Measurements from ENCODE around the gene FOXJ3. TPM values are rescaled to one million over a fixed set of nuclear protein-coding genes. Genes with fewer than 3 reads are reported as not detected.
A peak's percentile ranks its signal among the peaks of the same experiment; 100 is the strongest.

Gene FOXJ3
- total and polyA plus RNA-seq, 2 donors (not counting 1 experiment from before 2014, with no cell fraction given), result 15.4 to 76.4 TPM

DNA sequence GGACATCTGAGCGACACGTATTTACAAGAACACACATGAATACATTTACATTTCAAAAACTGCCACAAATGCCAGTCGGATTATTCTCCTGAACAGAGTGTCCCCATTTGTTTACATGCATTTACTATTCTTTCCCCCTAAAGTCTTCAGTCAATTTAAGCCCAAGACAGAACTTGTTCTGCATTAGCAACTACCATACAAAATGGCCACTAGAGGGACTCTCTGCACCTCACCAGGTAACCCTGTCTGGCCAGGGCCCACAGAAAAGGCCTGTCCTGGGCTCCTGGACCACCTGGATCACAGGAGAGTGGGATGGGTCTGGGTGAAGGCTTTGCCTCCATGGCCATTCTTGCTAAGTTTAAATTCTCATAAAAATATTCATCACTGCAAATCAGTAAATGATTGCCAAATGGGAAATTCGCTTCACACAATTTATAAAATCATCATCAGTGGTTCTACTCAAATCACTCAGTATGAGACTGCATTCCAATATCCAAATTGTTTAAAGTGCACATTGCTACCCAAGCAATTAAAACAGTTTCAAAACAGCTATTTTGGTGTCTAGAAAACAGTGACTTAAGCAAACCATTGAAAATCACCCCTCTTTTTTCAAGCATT lies 158.0 kb downstream of the FOXJ3 start:
- no peaks in the 10 kb centered on the region for H3K4me1 Mint-ChIP-seq
- peak; percentile 44 for DNase-seq
- no peaks in the 10 kb centered on the region for H4K20me1 ChIP-seq (ENCODE audit: control insufficient read depth, insufficient read depth, low read length, poor library complexity, severe bottlenecking)
- no peak overlapping the region for H2AFZ ChIP-seq (ENCODE audit: insufficient read depth, low read depth, low read length, poor library complexity, severe bottlenecking)
- peaks cover 0 to 3% of the 10 kb centered on the region in 2 donors for H3K4me1 ChIP-seq (ENCODE audit: control insufficient read depth in 2 of 2, insufficient read depth in 2 of 2, low read length in 2 of 2)
- ChIA-PET POLR2A (no interaction called here), CTCF (interaction anchor here (0.8 kb wide), 1 partner anchor 310 kb away, joined by 3 read pairs; no protein-coding TSS in a partner anchor)
- no peaks in the 10 kb centered on the region for H3K9me3 Mint-ChIP-seq (ENCODE audit: insufficient read depth)
- H3K9ac ChIP-seq (ENCODE audit: low read length), result no peak overlapping the region
- peaks cover 5 to 15% of the 10 kb centered on the region in 2 experiments for H3K36me3 ChIP-seq (replicated peaks in 1 of 2; ENCODE audit: control extremely low read depth in 1 of 2, control insufficient read depth in 1 of 2, extremely low read depth in 1 of 2, insufficient read depth in 2 of 2, low read length in 1 of 2)
- no peak for TF ChIP-seq EZH2 (IDR thresholded peaks at IDR 0.05; ENCODE audit: borderline replicate concordance, insufficient read depth, low read depth, low read length, poor library complexity, severe bottlenecking)
- TF ChIP-seq, protein P1, sequence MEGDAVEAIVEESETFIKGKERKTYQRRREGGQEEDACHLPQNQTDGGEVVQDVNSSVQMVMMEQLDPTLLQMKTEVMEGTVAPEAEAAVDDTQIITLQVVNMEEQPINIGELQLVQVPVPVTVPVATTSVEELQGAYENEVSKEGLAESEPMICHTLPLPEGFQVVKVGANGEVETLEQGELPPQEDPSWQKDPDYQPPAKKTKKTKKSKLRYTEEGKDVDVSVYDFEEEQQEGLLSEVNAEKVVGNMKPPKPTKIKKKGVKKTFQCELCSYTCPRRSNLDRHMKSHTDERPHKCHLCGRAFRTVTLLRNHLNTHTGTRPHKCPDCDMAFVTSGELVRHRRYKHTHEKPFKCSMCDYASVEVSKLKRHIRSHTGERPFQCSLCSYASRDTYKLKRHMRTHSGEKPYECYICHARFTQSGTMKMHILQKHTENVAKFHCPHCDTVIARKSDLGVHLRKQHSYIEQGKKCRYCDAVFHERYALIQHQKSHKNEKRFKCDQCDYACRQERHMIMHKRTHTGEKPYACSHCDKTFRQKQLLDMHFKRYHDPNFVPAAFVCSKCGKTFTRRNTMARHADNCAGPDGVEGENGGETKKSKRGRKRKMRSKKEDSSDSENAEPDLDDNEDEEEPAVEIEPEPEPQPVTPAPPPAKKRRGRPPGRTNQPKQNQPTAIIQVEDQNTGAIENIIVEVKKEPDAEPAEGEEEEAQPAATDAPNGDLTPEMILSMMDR (IDR thresholded peaks at IDR 0.05), result peak; percentile 84
- WGBS (ENCODE audit: insufficient coverage), result 84% methylated on average over 4 of the region's 4 CpGs
- no peak for ATAC-seq (ENCODE audit: low read depth)
- no peak overlapping the region for H3K4me3 Mint-ChIP-seq
- H3K4me3 ChIP-seq (ENCODE audit: control extremely low read depth in 1 of 5, extremely low read depth in 1 of 5, insufficient read depth in 1 of 5, low read depth in 2 of 5, low read length in 4 of 5), result no peak overlapping the region
- no peak overlapping the region for H3K27ac ChIP-seq (ENCODE audit: low read length in 2 of 2)
- H3K27me3 ChIP-seq (replicated peaks in 1 of 4; ENCODE audit: control extremely low read depth in 1 of 4, control insufficient read depth in 3 of 4, insufficient read depth in 4 of 4, low read length in 3 of 4), result no peaks in the 10 kb centered on the region
- H3K79me2 ChIP-seq (ENCODE audit: control insufficient read depth, insufficient read depth, low read length), result no peaks in the 10 kb centered on the region
- no peaks in the 10 kb centered on the region for H3K9me3 ChIP-seq (ENCODE audit: control extremely low read depth in 1 of 3, control insufficient read depth in 2 of 3, insufficient read depth in 1 of 3, low read length in 2 of 3)
- H3K27ac Mint-ChIP-seq, result no peak overlapping the region
- H3K4me2 ChIP-seq (replicated peaks; ENCODE audit: low read depth, low read length, poor library complexity, severe bottlenecking), result no peak overlapping the region
- intact Hi-C loops (cut with micrococcal nuclease), result no loop called here
- H3K27me3 Mint-ChIP-seq, result no peaks in the 10 kb centered on the region

DNA sequence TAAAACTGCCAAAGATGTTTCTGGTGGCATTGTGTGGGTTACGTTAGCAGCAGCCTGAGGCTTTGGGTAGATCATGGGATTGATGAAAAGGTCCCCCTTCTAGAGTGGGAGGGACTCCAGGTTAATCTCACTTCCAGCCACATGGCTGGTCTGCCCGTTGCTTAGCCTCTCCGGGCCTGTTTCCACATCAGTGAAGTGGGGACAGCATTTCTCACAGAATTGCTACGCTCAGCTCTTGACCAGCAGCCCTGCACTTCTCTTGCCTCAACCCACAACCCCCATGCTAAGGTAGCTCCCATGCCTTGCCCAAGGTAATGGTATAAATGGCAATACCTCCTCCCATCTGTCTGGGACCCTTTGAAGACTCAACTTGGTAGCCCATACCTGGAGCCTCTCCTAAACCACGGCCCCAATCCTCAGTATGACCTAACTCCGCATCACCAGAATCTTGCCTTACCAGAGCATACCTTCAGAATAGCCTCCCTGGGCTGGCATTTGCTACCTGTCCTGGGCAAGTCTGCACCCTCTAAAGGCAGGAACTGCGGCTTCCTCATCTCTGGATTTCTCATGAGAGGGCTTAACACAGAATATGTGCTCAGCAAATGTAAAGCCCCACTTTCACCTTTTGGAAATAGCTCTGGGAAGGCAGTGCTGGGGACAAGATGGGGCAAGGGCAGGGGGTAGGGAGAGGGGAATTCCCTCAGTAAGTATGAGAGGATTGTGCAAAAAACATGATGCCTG lies 159.6 kb downstream of the FOXJ3 start:
- Mint-ChIP-seq H3K27ac (no peak overlapping the region), H3K9me3 (ENCODE audit: insufficient read depth) (no peaks in the 10 kb centered on the region), H3K4me1 (no peaks in the 10 kb centered on the region), H3K27me3 (no peaks in the 10 kb centered on the region), H3K4me3 (no peak overlapping the region)
- Histone ChIP-seq H3K9me3 (ENCODE audit: control extremely low read depth in 1 of 3, control insufficient read depth in 2 of 3, insufficient read depth in 1 of 3, low read length in 2 of 3) (no peaks in the 10 kb centered on the region), H3K4me3 (ENCODE audit: control extremely low read depth in 1 of 5, extremely low read depth in 1 of 5, insufficient read depth in 1 of 5, low read depth in 2 of 5, low read length in 4 of 5) (no peak overlapping the region), H3K27ac (ENCODE audit: low read length in 2 of 2) (no peak overlapping the region), H3K36me3 (replicated peaks in 1 of 2; ENCODE audit: control extremely low read depth in 1 of 2, control insufficient read depth in 1 of 2, extremely low read depth in 1 of 2, insufficient read depth in 2 of 2, low read length in 1 of 2) (peaks cover 3 to 7% of the 10 kb centered on the region in 2 experiments), H2AFZ (ENCODE audit: insufficient read depth, low read depth, low read length, poor library complexity, severe bottlenecking) (no peak overlapping the region), H4K20me1 (ENCODE audit: control insufficient read depth, insufficient read depth, low read length, poor library complexity, severe bottlenecking) (no peaks in the 10 kb centered on the region), H3K27me3 (replicated peaks in 1 of 4; ENCODE audit: control extremely low read depth in 1 of 4, control insufficient read depth in 3 of 4, insufficient read depth in 4 of 4, low read length in 3 of 4) (no peaks in the 10 kb centered on the region), H3K4me2 (replicated peaks; ENCODE audit: low read depth, low read length, poor library complexity, severe bottlenecking) (no peak overlapping the region), H3K9ac (ENCODE audit: low read length) (no peak overlapping the region), H3K79me2 (ENCODE audit: control insufficient read depth, insufficient read depth, low read length) (no peaks in the 10 kb centered on the region), H3K4me1 (ENCODE audit: control insufficient read depth in 2 of 2, insufficient read depth in 2 of 2, low read length in 2 of 2) (peaks cover 0 to 3% of the 10 kb centered on the region in 2 donors)
- ATAC-seq (ENCODE audit: low read depth), result no peak
- no peak for TF ChIP-seq EZH2 (IDR thresholded peaks at IDR 0.05; ENCODE audit: borderline replicate concordance, insufficient read depth, low read depth, low read length, poor library complexity, severe bottlenecking)
- TF ChIP-seq, protein P1 (IDR thresholded peaks at IDR 0.05), result no peak
- intact Hi-C loops (cut with micrococcal nuclease), result no loop called here
- ChIA-PET CTCF (interaction anchor here (1.1 to 7.9 kb wide), 8 partner anchors 10 to 659 kb away, joined by 3 to 114 read pairs (median 12); no protein-coding TSS in a partner anchor), POLR2A (no interaction called here)
- WGBS (ENCODE audit: insufficient coverage), result 98% methylated on average over 5 of the region's 7 CpGs
- DNase-seq, result no peak
